Tibial nerve (tissue), 4 donors: Measurements from ENCODE around the gene NTMT2. TPM values are rescaled to one million over a fixed set of nuclear protein-coding genes. Genes with fewer than 3 reads are reported as not detected.

Experiments used
- DNase-seq, 2 donors: peaks; one replicate each; pipeline ENCODE4 v3.0.0-alpha.2; 2019; ENCODE audit warnings: low spot score in 2 of 2
- H3K27ac ChIP-seq, 4 donors: fragments of 200-600 bp; sonication (generic) in 3 of 4; one replicate each; pipeline ENCODE4 v1.5.1; 2017 to 2019; ENCODE audit warnings: mild to moderate bottlenecking in 1 of 4
- H3K27me3 ChIP-seq, 2 donors: fragments of 200-600 bp; sonication (generic) in 1 of 2; one replicate each; pipeline versions ENCODE4 v1.5.1 to v1.6.0; 2017 to 2019
- H3K36me3 ChIP-seq, 3 donors: fragments of 200-600 bp; sonication (generic); one replicate each; pipeline ENCODE4 v1.5.1; 2018 to 2019
- H3K4me1 ChIP-seq, 4 donors: fragments of 200-600 bp; sonication (generic) in 3 of 4; one replicate each; pipeline ENCODE4 v1.5.1; 2017 to 2019
- H3K4me3 ChIP-seq, 4 donors: fragments of 200-600 bp; sonication (generic) in 3 of 4; one replicate each; pipeline ENCODE4 v1.5.1; 2017 to 2019; ENCODE audit warnings: mild to moderate bottlenecking in 1 of 4, moderate library complexity in 1 of 4
- H3K9me3 ChIP-seq, 4 donors: fragments of 200-600 bp; sonication (generic) in 3 of 4; one replicate each; pipeline ENCODE4 v1.5.1; 2017 to 2019
- EP300 ChIP-seq, 2 donors: sonication (generic); formaldehyde crosslinking; IDR thresholded peaks; one replicate each; pipeline ENCODE4 v1.6.1; 2017; ENCODE audit warnings: antibody characterized with exemption in 2 of 2, mild to moderate bottlenecking in 1 of 2
- POLR2A ChIP-seq, 2 donors: fragments of 450-650 bp; IDR thresholded peaks; one replicate each; pipeline ENCODE4 v1.6.1; 2017; ENCODE audit warnings: antibody characterized with exemption in 2 of 2, mild to moderate bottlenecking in 2 of 2, moderate library complexity in 2 of 2
- WGBS, 2 donors: methylation state at CpG; one replicate each; pipeline ENCODE4 v1.1.5; 2018; 5-methylcytosine and 5-hydroxymethylcytosine counted together
- total RNA-seq, 4 donors: library from RNA; depleted of rRNA; stranded (reverse); fragments of >200 nt; gene quantifications; one replicate each; pipeline ENCODE4 v1.1.0, GENCODE V29; 2016
- TF ChIP-seq, protein P1 (sequence below), 5 experiments: fragments of 200-600 bp in 3 of 5; fragments of 450-650 bp in 2 of 5; sonication (generic) in 3 of 5; IDR thresholded peaks; one replicate each; pipeline ENCODE4 v1.5.1; 2016 to 2019; ENCODE audit warnings: antibody characterized with exemption in 5 of 5, mild to moderate bottlenecking in 3 of 5, moderate library complexity in 2 of 5

NTMT2 gene
- total RNA-seq, 4 donors from 2014 or later = not detected

DNA sequence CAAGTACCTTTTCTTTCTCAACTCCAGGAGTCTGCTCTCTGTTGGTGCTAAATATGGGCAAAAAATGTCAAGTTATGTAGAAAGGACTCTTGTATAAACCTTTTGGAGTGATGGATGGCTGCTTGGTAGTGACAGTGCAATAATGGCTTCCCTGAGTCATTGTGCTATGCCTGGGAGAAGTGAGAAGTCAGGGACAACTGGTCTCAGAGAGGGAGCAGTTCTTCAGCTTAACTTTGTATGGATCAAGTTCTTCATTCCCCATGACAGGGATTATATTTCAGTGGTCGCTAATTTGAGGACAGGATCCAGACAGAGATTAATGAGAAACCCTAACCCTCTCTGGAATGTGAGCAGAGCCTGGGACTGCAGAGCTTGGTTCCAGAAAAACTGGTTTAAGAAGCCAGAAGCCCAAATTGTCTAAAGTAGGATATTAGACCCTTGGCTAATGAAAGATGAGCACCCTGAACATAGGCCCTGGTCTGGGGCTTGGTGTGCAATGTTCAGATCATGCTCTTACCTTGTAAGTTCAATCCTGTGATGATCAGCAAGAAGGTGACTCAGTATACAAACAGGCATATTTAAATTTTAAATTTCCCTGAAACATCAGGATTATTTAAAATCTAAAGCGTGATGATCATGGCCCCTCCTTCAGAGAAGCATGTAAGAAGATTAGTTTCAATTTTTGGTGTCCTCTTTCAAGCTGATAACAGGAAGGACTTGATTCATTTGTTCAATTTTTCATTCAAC is 50.9 kb downstream of the NTMT2 start:
- H3K27ac ChIP-seq = no peak overlapping the region
- DNase-seq = no peak
- H3K36me3 ChIP-seq = no peaks in the 10 kb centered on the region
- 79 to 80% methylated on average over 2 of the region's 2 CpGs for WGBS, 2 donors
- H3K9me3 ChIP-seq = peaks cover 0 to 7% (median 0%) of the 10 kb centered on the region in 4 donors
- no peak overlapping the region for H3K4me3 ChIP-seq
- H3K27me3 ChIP-seq = no peaks in the 10 kb centered on the region
- TF ChIP-seq, protein P1, sequence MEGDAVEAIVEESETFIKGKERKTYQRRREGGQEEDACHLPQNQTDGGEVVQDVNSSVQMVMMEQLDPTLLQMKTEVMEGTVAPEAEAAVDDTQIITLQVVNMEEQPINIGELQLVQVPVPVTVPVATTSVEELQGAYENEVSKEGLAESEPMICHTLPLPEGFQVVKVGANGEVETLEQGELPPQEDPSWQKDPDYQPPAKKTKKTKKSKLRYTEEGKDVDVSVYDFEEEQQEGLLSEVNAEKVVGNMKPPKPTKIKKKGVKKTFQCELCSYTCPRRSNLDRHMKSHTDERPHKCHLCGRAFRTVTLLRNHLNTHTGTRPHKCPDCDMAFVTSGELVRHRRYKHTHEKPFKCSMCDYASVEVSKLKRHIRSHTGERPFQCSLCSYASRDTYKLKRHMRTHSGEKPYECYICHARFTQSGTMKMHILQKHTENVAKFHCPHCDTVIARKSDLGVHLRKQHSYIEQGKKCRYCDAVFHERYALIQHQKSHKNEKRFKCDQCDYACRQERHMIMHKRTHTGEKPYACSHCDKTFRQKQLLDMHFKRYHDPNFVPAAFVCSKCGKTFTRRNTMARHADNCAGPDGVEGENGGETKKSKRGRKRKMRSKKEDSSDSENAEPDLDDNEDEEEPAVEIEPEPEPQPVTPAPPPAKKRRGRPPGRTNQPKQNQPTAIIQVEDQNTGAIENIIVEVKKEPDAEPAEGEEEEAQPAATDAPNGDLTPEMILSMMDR (IDR thresholded peaks at IDR 0.05) = no peak
- TF ChIP-seq EP300 (IDR thresholded peaks at IDR 0.05) (no peak), POLR2A (IDR thresholded peaks at IDR 0.05) (no peak)
- H3K4me1 ChIP-seq = peaks cover 0 to 13% (median 0%) of the 10 kb centered on the region in 4 donors

DNA sequence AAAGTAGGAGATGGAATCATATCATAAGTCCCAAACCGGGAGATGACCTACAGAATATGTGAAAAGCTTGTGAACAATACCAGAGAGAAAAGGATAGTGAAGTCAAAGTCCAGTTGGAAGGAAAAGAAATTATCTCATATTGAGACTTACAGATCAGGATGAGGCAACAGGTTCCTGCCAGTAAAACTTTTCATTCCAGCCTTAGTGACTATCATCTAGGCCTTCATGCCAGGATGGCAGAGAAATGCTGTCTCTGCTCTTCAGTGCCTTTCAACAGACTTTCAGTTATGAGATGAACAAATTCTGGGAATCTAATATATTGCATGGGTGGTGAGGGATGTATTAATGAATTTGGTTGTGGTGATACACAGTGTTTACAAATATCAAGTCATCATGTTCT is 52.3 kb downstream of the NTMT2 start:
- Histone ChIP-seq H3K36me3 (no peaks in the 10 kb centered on the region), H3K27me3 (no peaks in the 10 kb centered on the region), H3K9me3 (no peaks in the 10 kb centered on the region), H3K4me1 (peaks cover 0 to 14% (median 0%) of the 10 kb centered on the region in 4 donors), H3K4me3 (no peak overlapping the region), H3K27ac (no peak overlapping the region)
- WGBS, 2 donors = 80 to 85% methylated on average over 1 of the region's 1 CpG
- DNase-seq = no peak
- TF ChIP-seq, protein P1 (IDR thresholded peaks at IDR 0.05) = no peak
- no peak for TF ChIP-seq EP300 (IDR thresholded peaks at IDR 0.05)

DNA sequence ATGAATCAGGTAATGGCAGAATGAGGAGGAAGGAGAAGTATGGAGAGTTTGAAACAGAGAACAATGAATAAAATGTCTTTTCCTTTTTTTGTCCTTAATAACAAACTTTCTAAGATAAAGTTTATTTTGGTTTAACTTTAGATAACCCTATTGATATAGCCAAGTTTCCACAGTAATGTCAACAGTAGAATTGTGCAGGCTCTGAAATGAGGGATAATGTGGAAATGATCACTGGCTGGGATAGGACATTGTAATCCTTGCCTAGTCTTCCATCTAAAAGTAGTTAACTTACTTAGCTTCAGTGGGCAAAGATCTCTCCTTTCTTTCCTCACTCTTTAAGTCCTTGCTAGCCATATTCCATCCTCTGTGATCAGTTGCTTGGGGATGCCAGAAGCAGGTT is 52.8 kb downstream of the NTMT2 start:
- H3K4me1 ChIP-seq = peaks cover 0 to 14% (median 0%) of the 10 kb centered on the region in 4 donors
- no peak for DNase-seq
- H3K27me3 ChIP-seq = no peaks in the 10 kb centered on the region
- H3K27ac ChIP-seq = no peak overlapping the region
- no peaks in the 10 kb centered on the region for H3K36me3 ChIP-seq
- TF ChIP-seq POLR2A (IDR thresholded peaks at IDR 0.05) (no peak), EP300 (IDR thresholded peaks at IDR 0.05) (no peak)
- TF ChIP-seq, protein P1 (IDR thresholded peaks at IDR 0.05) = no peak
- no peaks in the 10 kb centered on the region for H3K9me3 ChIP-seq
- no peak overlapping the region for H3K4me3 ChIP-seq

DNA sequence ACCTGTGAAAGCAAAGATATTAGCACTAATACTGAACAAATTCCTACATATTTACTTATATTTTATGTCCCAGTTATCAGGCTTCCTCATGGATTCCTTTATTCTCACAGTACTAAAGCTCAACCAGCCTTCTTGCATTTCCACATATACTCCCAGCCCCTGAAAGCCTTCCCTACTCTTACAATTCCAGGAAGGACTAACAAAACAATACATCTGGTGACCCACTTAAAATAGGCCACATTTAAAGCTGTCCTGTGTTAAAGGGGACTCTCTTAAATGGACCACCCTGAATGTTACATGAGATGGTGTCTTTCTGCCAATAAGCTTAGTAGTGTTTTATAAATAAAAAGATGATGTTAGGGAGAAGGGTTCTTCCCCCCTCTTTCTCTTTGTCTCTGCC is 54.4 kb downstream of the NTMT2 start:
- H3K27me3 ChIP-seq = no peaks in the 10 kb centered on the region
- H3K4me1 ChIP-seq = peaks cover 0 to 18% (median 0%) of the 10 kb centered on the region in 4 donors
- no peak for DNase-seq
- no peaks in the 10 kb centered on the region for H3K36me3 ChIP-seq
- peak overlapping the region in 1 of 4 donors; percentile 13 for H3K4me3 ChIP-seq
- TF ChIP-seq POLR2A (IDR thresholded peaks at IDR 0.05) (no peak), EP300 (IDR thresholded peaks at IDR 0.05) (no peak)
- TF ChIP-seq, protein P1 (IDR thresholded peaks at IDR 0.05) = no peak
- peak overlapping the region in 2 of 4 donors; percentile 25 to 37 for H3K27ac ChIP-seq
- H3K9me3 ChIP-seq = no peaks in the 10 kb centered on the region

DNA sequence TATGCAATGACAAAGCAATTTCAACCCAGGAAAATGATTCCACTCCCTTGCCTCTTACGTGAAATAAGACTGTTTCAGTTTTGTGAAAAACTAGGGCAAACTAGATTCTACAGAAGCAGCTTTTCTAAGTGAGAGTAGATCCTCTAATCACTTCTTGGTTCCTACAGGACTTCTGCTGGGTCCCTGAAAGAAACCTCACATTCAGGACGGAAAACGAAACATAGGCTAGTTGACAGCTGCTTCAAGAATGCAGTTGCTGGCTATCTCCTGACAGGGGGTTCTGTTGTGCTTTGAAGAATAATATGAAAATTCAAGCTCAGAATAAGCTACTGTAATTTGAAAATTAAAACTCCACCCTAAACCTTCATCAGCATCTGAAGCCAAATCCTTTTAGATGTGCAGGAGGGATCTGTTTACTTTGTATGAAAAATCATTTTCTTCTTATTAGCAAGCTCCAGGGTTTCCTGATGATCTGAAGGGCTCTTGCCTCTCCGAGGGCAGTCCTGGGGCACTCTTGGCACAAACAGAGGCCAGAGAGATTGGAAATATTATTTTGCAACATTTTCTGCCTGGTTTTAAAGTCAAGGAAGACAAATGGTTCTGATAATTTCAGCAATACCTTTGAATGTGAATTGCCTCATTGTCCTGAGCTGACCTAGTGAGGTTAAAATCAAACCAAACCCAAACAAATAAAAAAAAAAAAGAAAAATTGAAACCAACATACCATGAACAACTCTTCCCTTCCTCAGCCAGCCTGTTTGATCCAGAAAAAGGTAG is 55.0 kb downstream of the NTMT2 start:
- peaks cover 0 to 18% (median 0%) of the 10 kb centered on the region in 4 donors for H3K4me1 ChIP-seq
- no peaks in the 10 kb centered on the region for H3K36me3 ChIP-seq
- TF ChIP-seq POLR2A (IDR thresholded peaks at IDR 0.05) (no peak), EP300 (IDR thresholded peaks at IDR 0.05) (peak in 1 of 2 donors; percentile 50)
- TF ChIP-seq, protein P1 (IDR thresholded peaks at IDR 0.05) = no peak
- no peaks in the 10 kb centered on the region for H3K9me3 ChIP-seq
- WGBS, 2 donors = 29 to 44% methylated on average over 4 of the region's 4 CpGs
- peak overlapping the region in 2 of 4 donors; percentile 25 to 37 for H3K27ac ChIP-seq
- DNase-seq = no peak
- peak overlapping the region in 1 of 4 donors; percentile 13 for H3K4me3 ChIP-seq
- no peaks in the 10 kb centered on the region for H3K27me3 ChIP-seq
